Mucosa of rectum (tissue), 2 donors: ENCODE measurements around the gene HCAR1.
"Not testable (repeated sequence)": the region's sequence is repeated elsewhere in the genome, so short reads cannot be mapped to it uniquely, and the experiment has no call there.

ENCODE experiments used
- H3K27ac ChIP-seq, 2 donors: one replicate each; pipeline ENCODE4 v1.7.0; 2013; ENCODE audit warnings: inconsistent platforms in 2 of 2, low read depth in 2 of 2, low read length in 2 of 2
- H3K27me3 ChIP-seq, 2 donors: one replicate each; pipeline ENCODE4 v1.7.0; 2013; ENCODE audit warnings: low read length in 2 of 2; ENCODE audit not compliant: control insufficient read depth in 2 of 2, insufficient read depth in 2 of 2
- H3K36me3 ChIP-seq, 2 donors: one replicate each; pipeline ENCODE4 v1.7.0; 2013; ENCODE audit warnings: low read length in 2 of 2; ENCODE audit not compliant: control insufficient read depth in 2 of 2, insufficient read depth in 2 of 2
- H3K4me1 ChIP-seq, 2 donors: one replicate each; pipeline ENCODE4 v1.7.0; 2013; ENCODE audit warnings: low read length in 2 of 2, mild to moderate bottlenecking in 1 of 2; ENCODE audit not compliant: control insufficient read depth in 2 of 2, insufficient read depth in 2 of 2
- H3K4me3 ChIP-seq, 2 donors: one replicate each; pipeline ENCODE4 v1.7.0; 2013; ENCODE audit warnings: low read length in 2 of 2
- H3K9ac ChIP-seq, 2 donors: one replicate each; pipeline ENCODE4 v1.7.0; 2013; ENCODE audit warnings: low read length in 2 of 2, low read depth in 1 of 2, mild to moderate bottlenecking in 1 of 2
- H3K9me3 ChIP-seq, 2 donors: one replicate each; pipeline ENCODE4 v1.7.0; 2013; ENCODE audit warnings: low read length in 2 of 2; ENCODE audit not compliant: control insufficient read depth in 2 of 2
- donor health status: healthy.
- donor health status: Normal muscosa, but diverticular disease.

The HCAR1 gene

GRCh38 chr12:122721057-122721545 lies 9.5 kb downstream of the HCAR1 start:
- Histone ChIP-seq H3K9me3 (no peaks in the 10 kb centered on the region), H3K27me3 (no peaks in the 10 kb centered on the region), H3K27ac (no peak overlapping the region), H3K4me1 (no peaks in the 10 kb centered on the region), H3K9ac (no peak overlapping the region), H3K36me3 (no peaks in the 10 kb centered on the region), H3K4me3 (no peak overlapping the region)

- not testable (repeated sequence) for H3K27me3 ChIP-seq, H3K9ac ChIP-seq, H3K9me3 ChIP-seq, H3K36me3 ChIP-seq, H3K4me3 ChIP-seq, H3K27ac ChIP-seq, H3K4me1 ChIP-seq
Measured at GRCh38 chr12:122716658-122717057, 14.0 kb downstream of the HCAR1 start, which contains the start of gene HCAR3. Gene HCAR3 (minus strand): TSS chr12:122716811. CDS start chr12:122716737, 74 bp downstream.

GRCh38 chr12:122715211-122715610 lies 15.4 kb downstream of the HCAR1 start:
- H3K4me1 ChIP-seq, H3K36me3 ChIP-seq, H3K4me3 ChIP-seq: not testable (repeated sequence)

GRCh38 chr12:122713491-122714188 lies 17.0 kb downstream of the HCAR1 start:
- H3K9me3 ChIP-seq, H3K27ac ChIP-seq, H3K4me1 ChIP-seq, H3K27me3 ChIP-seq, H3K4me3 ChIP-seq, H3K9ac ChIP-seq, H3K36me3 ChIP-seq: not testable (repeated sequence)

More at GRCh38 chr12:122715211-122715610, 15.4 kb downstream of the HCAR1 start:
- H3K9me3 ChIP-seq, H3K9ac ChIP-seq, H3K27ac ChIP-seq, H3K27me3 ChIP-seq: not testable (repeated sequence)

GRCh38 chr12:122711266-122711665 lies 19.4 kb downstream of the HCAR1 start:
- H3K4me1 ChIP-seq, H3K4me3 ChIP-seq, H3K9ac ChIP-seq, H3K9me3 ChIP-seq, H3K27me3 ChIP-seq, H3K36me3 ChIP-seq, H3K27ac ChIP-seq: not testable (repeated sequence)

- H3K9me3 ChIP-seq, H3K27me3 ChIP-seq, H3K4me1 ChIP-seq, H3K27ac ChIP-seq, H3K9ac ChIP-seq, H3K36me3 ChIP-seq, H3K4me3 ChIP-seq: not testable (repeated sequence)
Measured at GRCh38 chr12:122710341-122710740, 20.3 kb downstream of the HCAR1 start.

GRCh38 chr12:122709287-122709686 lies 21.4 kb downstream of the HCAR1 start:
- not testable (repeated sequence) for H3K4me3 ChIP-seq, H3K4me1 ChIP-seq, H3K27ac ChIP-seq, H3K9me3 ChIP-seq, H3K9ac ChIP-seq, H3K36me3 ChIP-seq, H3K27me3 ChIP-seq

GRCh38 chr12:122703841-122704240 lies 26.8 kb downstream of the HCAR1 start:
- not testable (repeated sequence) for H3K27ac ChIP-seq, H3K36me3 ChIP-seq, H3K4me3 ChIP-seq, H3K27me3 ChIP-seq, H3K9me3 ChIP-seq, H3K4me1 ChIP-seq, H3K9ac ChIP-seq

- not testable (repeated sequence) for H3K4me3 ChIP-seq, H3K9me3 ChIP-seq, H3K9ac ChIP-seq, H3K36me3 ChIP-seq, H3K27me3 ChIP-seq, H3K4me1 ChIP-seq, H3K27ac ChIP-seq
Measured at GRCh38 chr12:122702890-122703611, 27.6 kb downstream of the HCAR1 start, which contains the start of gene HCAR2. Gene HCAR2 (minus strand): TSS chr12:122703357. CDS start chr12:122703283, 74 bp downstream.

- not testable (repeated sequence) for H3K4me1 ChIP-seq, H3K4me3 ChIP-seq, H3K27me3 ChIP-seq, H3K9me3 ChIP-seq, H3K36me3 ChIP-seq, H3K27ac ChIP-seq, H3K9ac ChIP-seq
Measured at GRCh38 chr12:122701481-122701880, 29.2 kb downstream of the HCAR1 start.
